Measurements from ENCODE around the gene GAD2. TPM values are rescaled to one million over a fixed set of nuclear protein-coding genes. Genes with fewer than 3 reads are reported as not detected.

The GAD2 gene
- polyA plus RNA-seq, 1 of the 3 experiments (the other 2 are of a cell fraction): not detected

GRCh38 chr10:26197248-26197647 lies 19.3 kb upstream of the GAD2 start:
- Histone ChIP-seq H3K9me3 (no peaks in the 10 kb centered on the region), H3F3A (replicated peaks; ENCODE audit: insufficient read depth) (no peaks in the 10 kb centered on the region), H3K4me1 (ENCODE audit: control insufficient read depth in 1 of 2, insufficient read depth in 2 of 2, low read depth in 1 of 2, low read length in 1 of 2) (no peaks in the 10 kb centered on the region), H3K27me3 (ENCODE audit: insufficient read depth) (no peaks in the 10 kb centered on the region), H3K4me3 (ENCODE audit: low read depth in 2 of 2, low read length in 1 of 2) (no peak overlapping the region), H2AFZ (ENCODE audit: low read depth) (no peak overlapping the region), H3K9ac (no peak overlapping the region), H3K36me3 (replicated peaks in 1 of 2; ENCODE audit: control insufficient read depth in 1 of 2, insufficient read depth in 2 of 2, low read length in 1 of 2) (no peaks in the 10 kb centered on the region), H3K9me2 (no peaks in the 10 kb centered on the region), H3K27ac (ENCODE audit: low read depth in 2 of 2, low read length in 1 of 2) (no peak overlapping the region), H3K4me2 (no peak overlapping the region), H3K79me2 (ENCODE audit: insufficient read depth) (no peaks in the 10 kb centered on the region), H4K20me1 (ENCODE audit: insufficient read depth) (no peaks in the 10 kb centered on the region)
- WGBS (ENCODE audit: low lambda C conversion rate): 6% methylated on average over 2 of the region's 2 CpGs
- TF ChIP-seq, protein P1, sequence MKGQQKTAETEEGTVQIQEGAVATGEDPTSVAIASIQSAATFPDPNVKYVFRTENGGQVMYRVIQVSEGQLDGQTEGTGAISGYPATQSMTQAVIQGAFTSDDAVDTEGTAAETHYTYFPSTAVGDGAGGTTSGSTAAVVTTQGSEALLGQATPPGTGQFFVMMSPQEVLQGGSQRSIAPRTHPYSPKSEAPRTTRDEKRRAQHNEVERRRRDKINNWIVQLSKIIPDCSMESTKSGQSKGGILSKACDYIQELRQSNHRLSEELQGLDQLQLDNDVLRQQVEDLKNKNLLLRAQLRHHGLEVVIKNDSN (IDR thresholded peaks at IDR 0.05; ENCODE audit: borderline replicate concordance, low read depth): no peak
- TF ChIP-seq ELF1 (IDR thresholded peaks at IDR 0.05) (no peak), POLR2AphosphoS5 (IDR thresholded peaks at IDR 0.05; ENCODE audit: low read depth, low read length) (no peak), FOXM1 (IDR thresholded peaks at IDR 0.05; ENCODE audit: low read depth) (no peak), JUND (IDR thresholded peaks at IDR 0.05) (no peak), RAD21 (IDR thresholded peaks at IDR 0.05; ENCODE audit: low read length) (no peak), GATA2 (CRISPR knock-in tag; IDR thresholded peaks at IDR 0.05) (no peak), MEF2A (IDR thresholded peaks at IDR 0.05; ENCODE audit: borderline replicate concordance, low read depth) (no peak), MAX (IDR thresholded peaks at IDR 0.05; ENCODE audit: low read depth) (no peak), RFX5 (IDR thresholded peaks at IDR 0.05; ENCODE audit: low read length) (no peak), TAF1 (IDR thresholded peaks at IDR 0.05; ENCODE audit: borderline replicate concordance, low read depth, low read length) (no peak), SMC3 (IDR thresholded peaks at IDR 0.05; ENCODE audit: low read depth, low read length) (no peak), SIN3A (IDR thresholded peaks at IDR 0.05; ENCODE audit: borderline replicate concordance, low read depth, low read length) (no peak), YY1 (IDR thresholded peaks at IDR 0.05; ENCODE audit: low read depth) (no peak), REST (IDR thresholded peaks at IDR 0.05; ENCODE audit: low read depth, low read length) (no peak)
- no peak for DNase-seq
- POLR2A ChIA-PET: no interaction called here
- CTCF ChIA-PET: no interaction called here

DNA sequence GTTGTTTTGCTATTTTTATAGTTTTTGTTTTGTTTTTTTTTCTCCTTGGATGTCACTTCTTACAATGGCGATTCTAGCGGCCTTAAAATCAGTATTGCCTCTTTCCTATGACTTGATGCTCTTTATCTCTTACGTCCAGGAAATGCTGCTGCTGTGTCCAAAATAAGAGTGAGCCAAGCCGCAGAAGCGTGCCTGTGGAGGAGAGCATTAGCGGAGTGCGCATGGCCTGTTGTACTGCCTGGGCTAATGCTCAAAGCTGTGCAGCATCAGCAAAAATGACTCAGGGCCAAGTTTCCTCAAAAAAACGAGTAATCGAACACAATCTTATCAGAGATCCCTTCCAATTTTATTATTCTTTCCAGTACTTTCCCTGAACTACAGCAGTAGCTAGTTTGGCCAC lies 18.5 kb upstream of the GAD2 start:
- no peak overlapping the region for H3K4me3 ChIP-seq (ENCODE audit: low read depth in 2 of 2, low read length in 1 of 2)
- H3K4me2 ChIP-seq: no peak overlapping the region
- H3K9me2 ChIP-seq: no peaks in the 10 kb centered on the region
- H3K9me3 ChIP-seq: no peaks in the 10 kb centered on the region
- no peaks in the 10 kb centered on the region for H3K79me2 ChIP-seq (ENCODE audit: insufficient read depth)
- H3K9ac ChIP-seq: no peak overlapping the region
- no peak overlapping the region for H2AFZ ChIP-seq (ENCODE audit: low read depth)
- no peaks in the 10 kb centered on the region for H3K36me3 ChIP-seq (replicated peaks in 1 of 2; ENCODE audit: control insufficient read depth in 1 of 2, insufficient read depth in 2 of 2, low read length in 1 of 2)
- no peak for DNase-seq
- ChIA-PET POLR2A (no interaction called here), CTCF (no interaction called here)
- H3F3A ChIP-seq (replicated peaks; ENCODE audit: insufficient read depth): no peaks in the 10 kb centered on the region
- 48% methylated on average over 9 of the region's 9 CpGs for WGBS (ENCODE audit: low lambda C conversion rate)
- H3K27me3 ChIP-seq (ENCODE audit: insufficient read depth): no peaks in the 10 kb centered on the region
- H3K4me1 ChIP-seq (ENCODE audit: control insufficient read depth in 1 of 2, insufficient read depth in 2 of 2, low read depth in 1 of 2, low read length in 1 of 2): no peaks in the 10 kb centered on the region
- H3K27ac ChIP-seq (ENCODE audit: low read depth in 2 of 2, low read length in 1 of 2): no peak overlapping the region
- no peaks in the 10 kb centered on the region for H4K20me1 ChIP-seq (ENCODE audit: insufficient read depth)
- TF ChIP-seq MXI1 (IDR thresholded peaks at IDR 0.05; ENCODE audit: low read depth, low read length) (no peak), CTCF (IDR thresholded peaks at IDR 0.05) (no peak), YY1 (IDR thresholded peaks at IDR 0.05; ENCODE audit: low read depth) (no peak), NRF1 (IDR thresholded peaks at IDR 0.05; ENCODE audit: low read depth, low read length) (no peak), RFX5 (IDR thresholded peaks at IDR 0.05; ENCODE audit: low read length) (no peak), SIN3A (IDR thresholded peaks at IDR 0.05; ENCODE audit: borderline replicate concordance, low read depth, low read length) (no peak), TCF12 (IDR thresholded peaks at IDR 0.05) (no peak), EP300 (IDR thresholded peaks at IDR 0.05; ENCODE audit: borderline replicate concordance in 1 of 2, low read depth in 1 of 2, low read length in 1 of 2) (no peak), EZH2phosphoT487 (IDR thresholded peaks at IDR 0.05; ENCODE audit: borderline replicate concordance, low read depth) (no peak), PBX3 (IDR thresholded peaks at IDR 0.05) (no peak), NFIC (IDR thresholded peaks at IDR 0.05; ENCODE audit: borderline replicate concordance) (no peak), CHD2 (IDR thresholded peaks at IDR 0.05; ENCODE audit: low read length, partially characterized antibody) (no peak)
